Esophagus squamous epithelium (tissue), 4 donors: ENCODE results near the gene MAGI1.

Experiments used
- POLR2A ChIP-seq, 4 donors: fragments of 450-650 bp; IDR thresholded peaks; one replicate each; pipeline ENCODE4 v1.6.1; 2017; ENCODE audit warnings: antibody characterized with exemption in 4 of 4, mild to moderate bottlenecking in 4 of 4, moderate library complexity in 3 of 4
- TF ChIP-seq, protein P1 (sequence below), 6 experiments: fragments of 450-650 bp in 4 of 6; fragments of 200-600 bp in 2 of 6; sonication (generic) in 2 of 6; IDR thresholded peaks; one replicate each; pipeline ENCODE4 v1.5.1; 2016 to 2019; ENCODE audit warnings: antibody characterized with exemption in 6 of 6, mild to moderate bottlenecking in 4 of 6, moderate library complexity in 4 of 6

DNA sequence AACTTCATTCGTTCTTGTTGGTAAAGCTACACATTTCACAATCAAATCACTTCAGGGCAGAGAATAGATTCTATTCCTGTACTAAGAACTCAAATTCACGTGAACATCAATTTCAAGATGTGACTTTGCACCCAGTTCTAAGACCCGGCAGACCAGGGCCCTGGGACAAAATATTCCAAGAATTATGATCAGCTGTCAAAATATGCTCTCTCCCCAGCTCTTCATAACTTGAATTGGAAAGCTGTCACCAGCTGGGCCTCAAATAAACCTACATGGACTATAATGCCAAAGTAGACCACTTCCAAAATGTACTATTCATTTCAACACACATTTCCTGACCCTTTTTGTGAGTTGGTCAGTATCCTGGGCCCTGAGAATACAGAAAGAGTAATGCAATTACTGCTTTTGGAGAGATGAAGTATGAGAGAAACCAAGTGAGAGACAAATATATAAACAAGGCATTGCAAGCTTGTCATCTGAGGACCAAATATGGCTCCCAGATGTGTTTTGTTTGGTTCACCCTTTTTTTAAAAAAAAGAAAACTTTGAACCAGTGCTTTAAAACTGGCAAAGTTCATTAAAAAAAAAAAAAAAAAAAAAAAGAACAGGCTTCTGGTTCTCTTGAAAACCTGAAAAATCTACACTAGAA, 14.9 kb downstream of the MAGI1 start:
- TF ChIP-seq, protein P1, sequence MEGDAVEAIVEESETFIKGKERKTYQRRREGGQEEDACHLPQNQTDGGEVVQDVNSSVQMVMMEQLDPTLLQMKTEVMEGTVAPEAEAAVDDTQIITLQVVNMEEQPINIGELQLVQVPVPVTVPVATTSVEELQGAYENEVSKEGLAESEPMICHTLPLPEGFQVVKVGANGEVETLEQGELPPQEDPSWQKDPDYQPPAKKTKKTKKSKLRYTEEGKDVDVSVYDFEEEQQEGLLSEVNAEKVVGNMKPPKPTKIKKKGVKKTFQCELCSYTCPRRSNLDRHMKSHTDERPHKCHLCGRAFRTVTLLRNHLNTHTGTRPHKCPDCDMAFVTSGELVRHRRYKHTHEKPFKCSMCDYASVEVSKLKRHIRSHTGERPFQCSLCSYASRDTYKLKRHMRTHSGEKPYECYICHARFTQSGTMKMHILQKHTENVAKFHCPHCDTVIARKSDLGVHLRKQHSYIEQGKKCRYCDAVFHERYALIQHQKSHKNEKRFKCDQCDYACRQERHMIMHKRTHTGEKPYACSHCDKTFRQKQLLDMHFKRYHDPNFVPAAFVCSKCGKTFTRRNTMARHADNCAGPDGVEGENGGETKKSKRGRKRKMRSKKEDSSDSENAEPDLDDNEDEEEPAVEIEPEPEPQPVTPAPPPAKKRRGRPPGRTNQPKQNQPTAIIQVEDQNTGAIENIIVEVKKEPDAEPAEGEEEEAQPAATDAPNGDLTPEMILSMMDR (IDR thresholded peaks at IDR 0.05), result no peak
- TF ChIP-seq POLR2A (IDR thresholded peaks at IDR 0.05), result no peak
